Mesodermal cell (in vitro differentiated cells): ENCODE measurements around the gene TMOD1.

Experiments used
- H3K27ac ChIP-seq: 2 replicates; pipeline ENCODE4 v1.7.0; 2013; ENCODE audit warnings: mild to moderate bottlenecking, low read depth, low read length, moderate library complexity; ENCODE audit not compliant: severe bottlenecking
- H3K36me3 ChIP-seq: 2 replicates; pipeline ENCODE4 v1.7.1; 2013; ENCODE audit warnings: mild to moderate bottlenecking, low read length, moderate library complexity; ENCODE audit not compliant: control insufficient read depth, insufficient read depth
- H3K4me1 ChIP-seq: one replicate; pipeline ENCODE4 v1.7.1; 2013; ENCODE audit warnings: mild to moderate bottlenecking, low read length; ENCODE audit not compliant: insufficient read depth, control insufficient read depth, poor library complexity, severe bottlenecking
- H3K4me3 ChIP-seq: 2 replicates; pipeline ENCODE4 v1.7.0; 2013; ENCODE audit warnings: low read length, control low read depth, mild to moderate bottlenecking; ENCODE audit not compliant: insufficient read depth, poor library complexity, severe bottlenecking; ENCODE audit errors: extremely low read depth
- H3K9me3 ChIP-seq: 2 replicates; pipeline ENCODE4 v1.7.1; 2013; ENCODE audit warnings: mild to moderate bottlenecking, low read length, moderate library complexity; ENCODE audit not compliant: control insufficient read depth
- WGBS, 2 experiments: methylation state at CpG; one replicate each; pipeline ENCODE4 v1.1.5; 2013; ENCODE audit warnings: missing lambda C conversion rate in 2 of 2; ENCODE audit not compliant: insufficient coverage in 2 of 2; 5-methylcytosine and 5-hydroxymethylcytosine counted together

TMOD1 gene

GRCh38 chr9:97635026-97635425 is 133.6 kb downstream of the TMOD1 start:
- Histone ChIP-seq H3K27ac (no peak overlapping the region), H3K9me3 (no peaks in the 10 kb centered on the region), H3K36me3 (peaks cover 8% of the 10 kb centered on the region), H3K4me3 (peak overlapping the region; percentile 71), H3K4me1 (no peaks in the 10 kb centered on the region)
- WGBS, 2 experiments, result 72 to 94% methylated on average over 4 of the region's 7 CpGs

- Histone ChIP-seq H3K4me1 (no peaks in the 10 kb centered on the region), H3K27ac (no peak overlapping the region), H3K36me3 (peaks cover 12% of the 10 kb centered on the region), H3K4me3 (no peak overlapping the region), H3K9me3 (no peaks in the 10 kb centered on the region)
- 85 to 90% methylated on average over 3 of the region's 3 CpGs for WGBS, 2 experiments
Measured at GRCh38 chr9:97636903-97637302, 135.4 kb downstream of the TMOD1 start.

- Histone ChIP-seq H3K4me1 (no peaks in the 10 kb centered on the region), H3K4me3 (no peak overlapping the region), H3K27ac (no peak overlapping the region), H3K36me3 (peaks cover 24% of the 10 kb centered on the region), H3K9me3 (no peaks in the 10 kb centered on the region)
- WGBS, 2 experiments, result no CpG with 5 or more reads among the region's 3 CpGs
Measured at GRCh38 chr9:97638666-97639065, 137.2 kb downstream of the TMOD1 start.

- Histone ChIP-seq H3K4me3 (no peak overlapping the region), H3K27ac (no peak overlapping the region), H3K9me3 (no peaks in the 10 kb centered on the region), H3K4me1 (no peaks in the 10 kb centered on the region), H3K36me3 (peaks cover 39% of the 10 kb centered on the region)
- WGBS, 2 experiments, result 100% methylated on average over 2 of the region's 2 CpGs; no CpG with 5 or more reads in 1 of the 2 experiments
Measured at GRCh38 chr9:97640325-97640724, 138.9 kb downstream of the TMOD1 start.

- Histone ChIP-seq H3K9me3 (no peaks in the 10 kb centered on the region), H3K4me1 (no peaks in the 10 kb centered on the region), H3K27ac (no peak overlapping the region), H3K4me3 (no peak overlapping the region), H3K36me3 (peaks cover 59% of the 10 kb centered on the region)
Measured at GRCh38 chr9:97645720-97646119, 144.3 kb downstream of the TMOD1 start.

- Histone ChIP-seq H3K4me1 (no peaks in the 10 kb centered on the region), H3K36me3 (peaks cover 67% of the 10 kb centered on the region), H3K9me3 (no peaks in the 10 kb centered on the region), H3K4me3 (no peak overlapping the region), H3K27ac (no peak overlapping the region)
- 100% methylated on average over 4 to 5 of the region's 5 CpGs for WGBS, 2 experiments
Measured at GRCh38 chr9:97647996-97648395, 146.5 kb downstream of the TMOD1 start.
